ENCODE results near the gene SCRN3. TPM values are rescaled to one million over a fixed set of nuclear protein-coding genes. Genes with fewer than 3 reads are reported as not detected.
"Not testable (repeated sequence)": the region's sequence is repeated elsewhere in the genome, so short reads cannot be mapped to it uniquely, and the experiment has no call there.

Gene SCRN3
- total RNA-seq, 2 donors from 2014 or later, result 22.4 to 39.8 TPM

- Histone ChIP-seq H3K27ac (no peak overlapping the region), H3K9me3 (no peaks in the 10 kb centered on the region), H3K36me3 (no peaks in the 10 kb centered on the region), H3K4me3 (no peak overlapping the region), H3K4me1 (replicated peaks) (no peaks in the 10 kb centered on the region), H3K27me3 (replicated peaks; ENCODE audit: insufficient read depth) (no peaks in the 10 kb centered on the region)
- TF ChIP-seq CTCF (IDR thresholded peaks at IDR 0.05), result no peak
- no peak for TF ChIP-seq POLR2A (IDR thresholded peaks at IDR 0.05)
- TF ChIP-seq POLR2AphosphoS5 (IDR thresholded peaks at IDR 0.05), result no peak
- no peak for DNase-seq (ENCODE audit: low spot score)
- 89% methylated on average over 1 of the region's 1 CpG for WGBS
- intact Hi-C loops (cut with DNase I), result no loop called here
Measured at GRCh38 chr2:174362949-174363348, 32.6 kb upstream of the SCRN3 start.

- intact Hi-C loops (cut with DNase I); H3K27me3 ChIP-seq (replicated peaks; ENCODE audit: insufficient read depth); DNase-seq (ENCODE audit: low spot score); H3K4me3 ChIP-seq; H3K36me3 ChIP-seq; H3K27ac ChIP-seq; H3K9me3 ChIP-seq; H3K4me1 ChIP-seq (replicated peaks): not testable (repeated sequence)
- 94% methylated on average over 6 of the region's 6 CpGs for WGBS
Measured at GRCh38 chr2:174363492-174364225, 31.9 kb upstream of the SCRN3 start.

DNA sequence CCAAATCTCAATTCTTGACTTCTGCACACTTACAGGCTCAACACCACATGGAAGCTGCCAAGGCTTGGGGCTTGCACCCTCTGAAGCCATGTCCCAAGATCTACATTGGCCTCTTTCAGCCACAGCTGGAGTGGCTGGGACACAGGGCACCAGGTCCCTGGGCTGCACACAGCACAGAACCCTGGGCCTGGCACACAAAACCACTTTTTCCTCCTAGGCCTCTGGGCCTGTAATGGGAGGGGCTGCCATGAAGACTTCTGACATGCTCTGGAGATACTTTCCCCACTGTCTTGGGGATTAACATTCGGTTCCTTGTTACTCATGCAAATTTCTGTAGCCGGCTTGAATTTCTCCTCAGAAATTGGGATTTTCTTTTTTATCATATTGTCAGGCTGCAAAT is 30.9 kb upstream of the SCRN3 start:
- H3K27me3 ChIP-seq (replicated peaks; ENCODE audit: insufficient read depth), result no peaks in the 10 kb centered on the region
- H3K4me1 ChIP-seq (replicated peaks), result no peaks in the 10 kb centered on the region
- no peak overlapping the region for H3K4me3 ChIP-seq
- no peak overlapping the region for H3K27ac ChIP-seq
- no peaks in the 10 kb centered on the region for H3K9me3 ChIP-seq
- intact Hi-C loops (cut with DNase I), result no loop called here
- H3K36me3 ChIP-seq, result no peaks in the 10 kb centered on the region
- 95% methylated on average over 2 of the region's 2 CpGs for WGBS
- no peak for TF ChIP-seq POLR2A (IDR thresholded peaks at IDR 0.05)
- TF ChIP-seq POLR2AphosphoS5 (IDR thresholded peaks at IDR 0.05), result no peak
- TF ChIP-seq CTCF (IDR thresholded peaks at IDR 0.05), result no peak
- no peak for DNase-seq (ENCODE audit: low spot score)

DNA sequence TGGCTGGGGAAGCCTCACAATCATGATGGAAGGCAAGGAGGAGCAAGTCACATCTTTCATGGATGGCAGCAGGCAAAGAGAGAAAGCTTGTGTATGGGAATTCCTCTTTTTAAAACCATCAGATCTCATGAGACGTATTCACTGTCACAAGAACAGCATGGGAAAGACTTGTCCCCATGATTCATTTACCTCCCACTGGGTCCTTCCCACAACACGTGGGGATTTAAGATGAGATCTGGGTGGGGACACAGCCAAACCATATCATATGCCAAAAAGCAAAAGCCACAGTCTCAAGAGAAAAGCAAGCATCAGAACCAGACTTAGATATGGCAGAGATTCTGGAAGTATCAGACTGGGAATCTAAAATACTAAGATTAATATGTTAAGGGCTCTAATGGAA is 30.0 kb upstream of the SCRN3 start:
- no peak overlapping the region for H3K4me3 ChIP-seq
- no peak for DNase-seq (ENCODE audit: low spot score)
- H3K4me1 ChIP-seq (replicated peaks), result no peaks in the 10 kb centered on the region
- WGBS, result 79% methylated on average over 2 of the region's 2 CpGs
- TF ChIP-seq CTCF (IDR thresholded peaks at IDR 0.05) (no peak), POLR2AphosphoS5 (IDR thresholded peaks at IDR 0.05) (no peak), POLR2A (IDR thresholded peaks at IDR 0.05) (no peak)
- no peaks in the 10 kb centered on the region for H3K36me3 ChIP-seq
- intact Hi-C loops (cut with DNase I), result no loop called here
- H3K27me3 ChIP-seq (replicated peaks; ENCODE audit: insufficient read depth), result no peaks in the 10 kb centered on the region
- no peaks in the 10 kb centered on the region for H3K9me3 ChIP-seq
- no peak overlapping the region for H3K27ac ChIP-seq

GRCh38 chr2:174368691-174369090 is 26.8 kb upstream of the SCRN3 start:
- H3K36me3 ChIP-seq, result no peaks in the 10 kb centered on the region
- H3K9me3 ChIP-seq, result no peaks in the 10 kb centered on the region
- intact Hi-C loops (cut with DNase I), result no loop called here
- H3K4me3 ChIP-seq, result no peak overlapping the region
- no peaks in the 10 kb centered on the region for H3K4me1 ChIP-seq (replicated peaks)
- H3K27ac ChIP-seq, result no peak overlapping the region
- 85% methylated on average over 1 of the region's 1 CpG for WGBS
- TF ChIP-seq POLR2A (IDR thresholded peaks at IDR 0.05) (no peak), CTCF (IDR thresholded peaks at IDR 0.05) (no peak), POLR2AphosphoS5 (IDR thresholded peaks at IDR 0.05) (no peak)
- no peak for DNase-seq (ENCODE audit: low spot score)
- no peaks in the 10 kb centered on the region for H3K27me3 ChIP-seq (replicated peaks; ENCODE audit: insufficient read depth)
